NCI-H524 treated with DMSO at 0.1 percent for 48 hours (cell line): ENCODE data around the gene DNASE1.

Experiments
- DNase-seq: peaks from one replicate; lab custom pipeline; 2025; lab: John Stamatoyannopoulos, UW

DNASE1 gene

GRCh38 chr16:3664187-3664896 lies 9.9 kb downstream of the DNASE1 start:
- DNase-seq = no peak

GRCh38 chr16:3665508-3665907 lies 11.0 kb downstream of the DNASE1 start:
- no peak for DNase-seq

- DNase-seq = no peak
Measured at GRCh38 chr16:3668626-3669025, 14.1 kb downstream of the DNASE1 start.

- no peak for DNase-seq
Measured at GRCh38 chr16:3669082-3669481, 14.6 kb downstream of the DNASE1 start.

GRCh38 chr16:3670711-3671110 lies 16.2 kb downstream of the DNASE1 start:
- DNase-seq = no peak

GRCh38 chr16:3671424-3671823 lies 16.9 kb downstream of the DNASE1 start:
- DNase-seq = no peak

GRCh38 chr16:3672571-3673041 lies 18.1 kb downstream of the DNASE1 start:
- no peak for DNase-seq

GRCh38 chr16:3673201-3673600 lies 18.7 kb downstream of the DNASE1 start:
- DNase-seq = no peak

GRCh38 chr16:3673676-3674377 lies 19.3 kb downstream of the DNASE1 start:
- no peak for DNase-seq

- DNase-seq = no peak
Measured at GRCh38 chr16:3674513-3675295, 20.2 kb downstream of the DNASE1 start.

- no peak for DNase-seq
Measured at GRCh38 chr16:3675601-3676130, 21.2 kb downstream of the DNASE1 start.

- DNase-seq = no peak
Measured at GRCh38 chr16:3677994-3678393, 23.5 kb downstream of the DNASE1 start.

GRCh38 chr16:3681206-3681605 lies 26.7 kb downstream of the DNASE1 start:
- DNase-seq = no peak

- no peak for DNase-seq
Measured at GRCh38 chr16:3687021-3687420, 32.5 kb downstream of the DNASE1 start.

GRCh38 chr16:3687792-3688191 lies 33.3 kb downstream of the DNASE1 start:
- no peak for DNase-seq

GRCh38 chr16:3689731-3690130 lies 35.2 kb downstream of the DNASE1 start:
- DNase-seq = no peak

GRCh38 chr16:3690470-3690928 lies 36.0 kb downstream of the DNASE1 start:
- DNase-seq = peak; percentile 25

- DNase-seq = no peak
Measured at GRCh38 chr16:3690980-3691720, 36.7 kb downstream of the DNASE1 start.

GRCh38 chr16:3691761-3692160 lies 37.3 kb downstream of the DNASE1 start:
- DNase-seq = no peak

GRCh38 chr16:3694051-3694450 lies 39.6 kb downstream of the DNASE1 start:
- no peak for DNase-seq

GRCh38 chr16:3695610-3696369 lies 41.3 kb downstream of the DNASE1 start:
- no peak for DNase-seq
